ENCODE results near the gene CAPN15. TPM values are rescaled to one million over a fixed set of nuclear protein-coding genes. Genes with fewer than 3 reads are reported as not detected.

The CAPN15 gene
- total and polyA plus RNA-seq, 9 of the 15 experiments (the other 6 are each of a cell fraction or from before 2014, with no cell fraction given) = 0.62 to 111 (median 14.2) TPM

DNA sequence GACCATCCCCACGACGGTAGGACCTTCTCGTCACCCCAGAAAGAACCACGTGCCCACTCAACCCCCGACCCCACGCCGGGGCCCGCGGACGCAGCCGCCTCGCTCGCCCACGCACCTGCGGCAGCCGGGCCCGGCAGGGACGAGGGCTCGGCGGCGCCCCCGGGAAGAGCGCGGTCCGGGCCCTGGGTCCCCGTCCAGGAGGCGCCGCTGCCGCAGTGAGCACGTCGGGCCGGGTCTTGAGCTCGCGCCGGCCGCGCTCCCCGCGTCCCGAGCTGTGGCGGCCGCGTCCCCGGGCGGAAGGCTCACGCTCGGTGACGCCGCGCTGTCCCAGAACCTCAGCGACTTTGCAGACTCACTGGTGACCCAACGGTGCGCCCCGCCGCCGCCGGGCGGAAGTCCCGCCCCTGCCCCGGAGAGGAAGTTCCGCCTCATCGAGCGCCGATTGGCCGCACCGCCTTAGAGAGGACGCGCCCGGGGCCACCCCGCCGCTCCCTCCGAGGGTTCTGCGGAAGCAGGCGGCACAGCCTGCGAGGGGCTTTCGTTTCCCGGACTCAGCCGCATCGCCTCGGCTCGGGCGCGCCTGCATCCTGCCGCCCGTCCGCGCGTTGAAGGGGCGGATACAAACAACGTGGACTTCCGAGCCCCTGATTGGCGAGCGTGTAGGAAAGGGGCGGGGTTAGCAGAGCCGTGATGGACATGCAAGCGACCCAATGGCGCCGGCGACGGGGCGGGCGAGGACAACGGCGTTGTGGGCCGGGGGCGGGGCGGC lies 61.6 kb downstream of the CAPN15 start (continued):
- TF ChIP-seq, protein P1, sequence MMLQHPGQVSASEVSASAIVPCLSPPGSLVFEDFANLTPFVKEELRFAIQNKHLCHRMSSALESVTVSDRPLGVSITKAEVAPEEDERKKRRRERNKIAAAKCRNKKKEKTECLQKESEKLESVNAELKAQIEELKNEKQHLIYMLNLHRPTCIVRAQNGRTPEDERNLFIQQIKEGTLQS (IDR thresholded peaks at IDR 0.05) = no peak
- TF ChIP-seq, protein P1 (CRISPR knock-in tag; conservative IDR thresholded peaks at IDR 0.05) = peak; percentile 65
- TF ChIP-seq ZNF347 (CRISPR knock-in tag; IDR thresholded peaks at IDR 0.05; ENCODE audit: low read depth) (no peak), NFE2 (IDR thresholded peaks at IDR 0.05; ENCODE audit: low read depth) (peak; percentile 87), SRSF1 (IDR thresholded peaks at IDR 0.05; ENCODE audit: low read depth, low read length) (no peak), AFF1 (IDR thresholded peaks at IDR 0.05; ENCODE audit: low read depth in 1 of 2, partially characterized antibody in 2 of 2) (no peak), RBFOX2 (IDR thresholded peaks at IDR 0.05; ENCODE audit: low read depth, low read length) (peak; percentile 97), HMG20B (CRISPR knock-in tag; IDR thresholded peaks at IDR 0.05) (no peak), ZNF75A (CRISPR knock-in tag; IDR thresholded peaks at IDR 0.05) (no peak), ZNF655 (CRISPR knock-in tag; IDR thresholded peaks at IDR 0.05) (no peak), CBFB (CRISPR knock-in tag; IDR thresholded peaks at IDR 0.05) (no peak), TRIM24 (IDR thresholded peaks at IDR 0.05) (no peak), HNRNPH1 (optimal IDR thresholded peaks at IDR 0.05; ENCODE audit: low read depth, low read length) (no peak), CBX5 (IDR thresholded peaks at IDR 0.05; ENCODE audit: borderline replicate concordance, low read depth) (no peak), STAT5B (CRISPR knock-in tag; IDR thresholded peaks at IDR 0.05) (no peak), ZNF212 (CRISPR knock-in tag; IDR thresholded peaks at IDR 0.05) (no peak), OTX1 (CRISPR knock-in tag; IDR thresholded peaks at IDR 0.05) (no peak), JUNB (CRISPR knock-in tag; conservative IDR thresholded peaks at IDR 0.05) (no peak), PTRF (tag; IDR thresholded peaks at IDR 0.05) (no peak), ZNF436 (CRISPR knock-in tag; IDR thresholded peaks at IDR 0.05) (no peak), SAFB (IDR thresholded peaks at IDR 0.05; ENCODE audit: borderline replicate concordance, low read depth, low read length) (peak; percentile 78)
- TF ChIP-seq, protein P2, sequence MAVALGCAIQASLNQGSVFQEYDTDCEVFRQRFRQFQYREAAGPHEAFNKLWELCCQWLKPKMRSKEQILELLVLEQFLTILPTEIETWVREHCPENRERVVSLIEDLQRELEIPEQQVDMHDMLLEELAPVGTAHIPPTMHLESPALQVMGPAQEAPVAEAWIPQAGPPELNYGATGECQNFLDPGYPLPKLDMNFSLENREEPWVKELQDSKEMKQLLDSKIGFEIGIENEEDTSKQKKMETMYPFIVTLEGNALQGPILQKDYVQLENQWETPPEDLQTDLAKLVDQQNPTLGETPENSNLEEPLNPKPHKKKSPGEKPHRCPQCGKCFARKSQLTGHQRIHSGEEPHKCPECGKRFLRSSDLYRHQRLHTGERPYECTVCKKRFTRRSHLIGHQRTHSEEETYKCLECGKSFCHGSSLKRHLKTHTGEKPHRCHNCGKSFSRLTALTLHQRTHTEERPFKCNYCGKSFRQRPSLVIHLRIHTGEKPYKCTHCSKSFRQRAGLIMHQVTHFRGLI (CRISPR knock-in tag; IDR thresholded peaks at IDR 0.05) = no peak

Measured in K562 (cell line).